Adrenal gland (tissue), 12 donors: Measurements from ENCODE around the gene CSAG2. TPM values are rescaled to one million over a fixed set of nuclear protein-coding genes. Genes with fewer than 3 reads are reported as not detected.

Experiments
- DNase-seq, 7 donors: peaks; one replicate each; pipeline ENCODE4 v3.0.0-alpha.2; 2019 to 2020
- H3K27ac ChIP-seq, 5 donors: fragments of 200-600 bp; sonication (generic) in 4 of 5; 1 replicate in 3 of 5; 2 replicates in 2 of 5; pipeline versions ENCODE4 v1.5.1 to v1.8.0; 2016 to 2020; ENCODE audit warnings: mild to moderate bottlenecking in 1 of 5
- H3K27me3 ChIP-seq: fragments of 200-600 bp; 2 replicates; pipeline ENCODE4 v1.8.0; 2021
- H3K36me3 ChIP-seq, 2 donors: fragments of 200-600 bp; replicated peaks in 1 of 2; 1 replicate in 1 of 2; 2 replicates in 1 of 2; pipeline versions ENCODE4 v1.5.1 to v1.8.0; 2018 to 2022
- H3K4me1 ChIP-seq, 2 donors: fragments of 200-600 bp; replicated peaks in 1 of 2; 1 replicate in 1 of 2; 2 replicates in 1 of 2; pipeline versions ENCODE4 v1.5.1 to v1.8.0; 2018 to 2021
- H3K4me3 ChIP-seq, 4 donors: fragments of 200-600 bp; sonication (generic) in 3 of 4; one replicate each; pipeline ENCODE4 v1.5.1; 2016 to 2018
- H3K9me3 ChIP-seq, 3 donors: fragments of 200-600 bp; sonication (generic) in 1 of 3; replicated peaks in 1 of 3; 1 replicate in 2 of 3; 2 replicates in 1 of 3; pipeline versions ENCODE4 v1.5.1 to v1.8.0; 2016 to 2021
- POLR2A ChIP-seq, 2 donors: fragments of 450-650 bp; IDR thresholded peaks; one replicate each; pipeline ENCODE4 v1.6.1; 2017; ENCODE audit warnings: antibody characterized with exemption in 2 of 2, mild to moderate bottlenecking in 2 of 2, moderate library complexity in 1 of 2
- WGBS, 4 donors: extraction: QIAGEN DNeasy Blood & Tissue Kit in 2 of 4; methylation state at CpG; one replicate each; pipeline versions ENCODE4 v1.1.5 to v1.1.7; 2013 to 2017; 5-methylcytosine and 5-hydroxymethylcytosine counted together
- intact Hi-C, 2 donors: fragments of 100-400 bp; cut with DNase I; formaldehyde crosslinking; loops; one replicate each; pipeline versions ENCODE4 v1.14.1 to v1.15.0; 2022 to 2023
- polyA plus RNA-seq, 3 donors: library from polyadenylated mRNA; stranded (reverse); fragments of 200-250 nt in 2 of 3; fragments of 350-450 nt in 1 of 3; fragmentation: Illumina TruSeq in 1 of 3; extraction: RNeasy Lipid Tissue Mini Kit (QIAGEN cat#74804) in 1 of 3; gene quantifications; one replicate each; pipeline ENCODE4 v1.2.3, GENCODE V29; 2013 to 2014
- total RNA-seq, 9 donors: library from RNA; depleted of rRNA in 4 of 9; stranded (reverse); fragments of >200 nt in 4 of 9; fragments of 120-200 nt in 1 of 9; fragmentation: NEBNext Ultra II Directional in 1 of 9; extraction: Animal tissue kit (Norgen Biotek cat#: 25700) in 1 of 9; gene quantifications; one replicate each; pipeline versions ENCODE4 v1.1.0 to v1.2.4, GENCODE V29; 2013 to 2023
- TF ChIP-seq, protein P1 (sequence below), 6 experiments: fragments of 450-650 bp in 4 of 6; fragments of 200-600 bp in 2 of 6; sonication (generic) in 1 of 6; IDR thresholded peaks; 1 replicate in 5 of 6; 2 replicates in 1 of 6; pipeline versions ENCODE4 v1.5.1 to v1.8.0; 2016 to 2021; ENCODE audit warnings: antibody characterized with exemption in 6 of 6, mild to moderate bottlenecking in 2 of 6, moderate library complexity in 1 of 6
- donor health status: healthy with polysubstance abuse.
- donor health status: Bipolar disorder and iron deficiency.
- donor health status: DM: yes; HTN: yes; CAD: no.
- donor health status: DM: no; HTN: no; CAD: no.
- donor health status: DM: no; HTN: no; CAD: no.
- donor health status: DM: yes; HTN: yes; CAD: no.

Gene CSAG2
- total and polyA plus RNA-seq, 12 donors: not detected

DNA sequence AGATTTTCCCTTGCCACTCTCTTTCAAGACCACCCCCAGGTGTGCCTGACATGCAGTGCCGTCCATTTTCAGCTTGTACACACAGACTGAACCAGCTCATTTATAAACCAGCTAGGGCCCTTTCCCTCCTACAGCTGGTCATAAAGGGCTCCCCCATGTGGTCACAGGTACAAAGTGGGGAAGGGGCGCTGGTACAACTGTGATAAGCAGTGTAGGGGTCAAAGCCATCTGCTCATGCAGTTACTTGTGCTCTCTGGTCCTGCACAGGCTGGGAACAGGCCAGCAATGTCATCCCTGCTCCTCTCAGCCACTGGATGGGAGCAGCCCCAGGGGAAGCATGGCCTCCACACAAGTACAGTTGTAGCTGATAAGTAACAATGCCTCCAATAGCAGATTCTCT is 50.8 kb downstream of the CSAG2 start:
- no peak overlapping the region for H3K27ac ChIP-seq
- H3K36me3 ChIP-seq: no peaks in the 10 kb centered on the region
- intact Hi-C loops: no loop called here
- peaks cover 16% of the 10 kb centered on the region for H3K27me3 ChIP-seq
- no peaks in the 10 kb centered on the region for H3K4me1 ChIP-seq
- no peak overlapping the region for H3K4me3 ChIP-seq
- no peak for DNase-seq
- no peaks in the 10 kb centered on the region for H3K9me3 ChIP-seq
- 37 to 100% (median 43%) methylated on average over 1 to 2 of the region's 2 CpGs for WGBS, 4 donors
- TF ChIP-seq, protein P1, sequence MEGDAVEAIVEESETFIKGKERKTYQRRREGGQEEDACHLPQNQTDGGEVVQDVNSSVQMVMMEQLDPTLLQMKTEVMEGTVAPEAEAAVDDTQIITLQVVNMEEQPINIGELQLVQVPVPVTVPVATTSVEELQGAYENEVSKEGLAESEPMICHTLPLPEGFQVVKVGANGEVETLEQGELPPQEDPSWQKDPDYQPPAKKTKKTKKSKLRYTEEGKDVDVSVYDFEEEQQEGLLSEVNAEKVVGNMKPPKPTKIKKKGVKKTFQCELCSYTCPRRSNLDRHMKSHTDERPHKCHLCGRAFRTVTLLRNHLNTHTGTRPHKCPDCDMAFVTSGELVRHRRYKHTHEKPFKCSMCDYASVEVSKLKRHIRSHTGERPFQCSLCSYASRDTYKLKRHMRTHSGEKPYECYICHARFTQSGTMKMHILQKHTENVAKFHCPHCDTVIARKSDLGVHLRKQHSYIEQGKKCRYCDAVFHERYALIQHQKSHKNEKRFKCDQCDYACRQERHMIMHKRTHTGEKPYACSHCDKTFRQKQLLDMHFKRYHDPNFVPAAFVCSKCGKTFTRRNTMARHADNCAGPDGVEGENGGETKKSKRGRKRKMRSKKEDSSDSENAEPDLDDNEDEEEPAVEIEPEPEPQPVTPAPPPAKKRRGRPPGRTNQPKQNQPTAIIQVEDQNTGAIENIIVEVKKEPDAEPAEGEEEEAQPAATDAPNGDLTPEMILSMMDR (IDR thresholded peaks at IDR 0.05): no peak
- TF ChIP-seq POLR2A (IDR thresholded peaks at IDR 0.05): no peak

Other genes starting within 250 kb of the CSAG2 start
- gene GABRQ, start 71.4 kb downstream of the CSAG2 start, total RNA-seq: 1 to 10 TPM in 1 of 9 donors, under 1 TPM in 4, not detected in 4; 0.11 to 3.3 (median 0.51) TPM
- gene GABRQ, start 71.4 kb downstream of the CSAG2 start, polyA plus RNA-seq: 1 to 10 TPM in 1 of 3 donors, under 1 TPM in 2; 0.57 to 4.1 (median 0.97) TPM
- gene MAGEA3, start 10.5 kb downstream of the CSAG2 start, total RNA-seq: under 1 TPM in 2 of 9 donors, not detected in 7; 0.29 to 0.57 TPM
- not detected for gene MAGEA3, start 10.5 kb downstream of the CSAG2 start, polyA plus RNA-seq
- gene MAGEA2B, start 5.4 kb upstream of the CSAG2 start, total RNA-seq: not detected
- gene MAGEA2B, start 5.4 kb upstream of the CSAG2 start, polyA plus RNA-seq: not detected
- not detected for gene CSAG1, start 24.4 kb upstream of the CSAG2 start, total RNA-seq
- gene CSAG1, start 24.4 kb upstream of the CSAG2 start, polyA plus RNA-seq: not detected
- not detected for gene MAGEA12, start 24.5 kb upstream of the CSAG2 start, total RNA-seq
- gene MAGEA12, start 24.5 kb upstream of the CSAG2 start, polyA plus RNA-seq: not detected
- not detected for gene MAGEA2, start 44.6 kb upstream of the CSAG2 start, total RNA-seq
- gene MAGEA2, start 44.6 kb upstream of the CSAG2 start, polyA plus RNA-seq: not detected
- gene CSAG3, start 49.9 kb upstream of the CSAG2 start, total RNA-seq: not detected
- gene CSAG3, start 49.9 kb upstream of the CSAG2 start, polyA plus RNA-seq: not detected
- gene MAGEA6, start 60.4 kb upstream of the CSAG2 start, total RNA-seq: under 1 TPM in 1 of 9 donors, not detected in 8; 0.31 TPM
- gene MAGEA6, start 60.4 kb upstream of the CSAG2 start, polyA plus RNA-seq: not detected
- gene CETN2, start 121.5 kb upstream of the CSAG2 start, total RNA-seq: 10 to 100 TPM; 26.8 to 89.9 (median 34.0) TPM
- 100 to 1,000 TPM in 1 of 3 donors, 10 to 100 TPM in 2; 33.2 to 170 (median 56.2) TPM for gene CETN2, start 121.5 kb upstream of the CSAG2 start, polyA plus RNA-seq
- gene NSDHL, start 121.8 kb upstream of the CSAG2 start, total RNA-seq: 100 to 1,000 TPM in 2 of 9 donors, 10 to 100 TPM in 7; 12.9 to 215 (median 25.0) TPM
- gene NSDHL, start 121.8 kb upstream of the CSAG2 start, polyA plus RNA-seq: 100 to 1,000 TPM in 1 of 3 donors, 10 to 100 TPM in 1, 1 to 10 TPM in 1; 7.1 to 228 (median 21.8) TPM
- gene ZNF185, start 188.8 kb upstream of the CSAG2 start, total RNA-seq: 100 to 1,000 TPM in 1 of 9 donors, 10 to 100 TPM in 3, 1 to 10 TPM in 5; 1.4 to 303 (median 10.0) TPM
- 100 to 1,000 TPM in 1 of 3 donors, 1 to 10 TPM in 2; 4.3 to 165 (median 4.8) TPM for gene ZNF185, start 188.8 kb upstream of the CSAG2 start, polyA plus RNA-seq